NT2/D1 (cell line): Measurements from ENCODE around the gene COBLL1.

Source experiments
- DNase-seq: peaks from one replicate; pipeline ENCODE4 v3.0.0-alpha.2; 2011; ENCODE audit warnings: low read depth, low spot score
- H3K27me3 ChIP-seq: 2 replicates; pipeline ENCODE4 v1.6.0; 2011; ENCODE audit warnings: mild to moderate bottlenecking; ENCODE audit not compliant: insufficient read length, insufficient read depth
- H3K36me3 ChIP-seq: 2 replicates; pipeline ENCODE4 v1.6.1; 2011; ENCODE audit warnings: mild to moderate bottlenecking, low read length, mixed read lengths; ENCODE audit not compliant: insufficient read depth, insufficient read length
- H3K4me1 ChIP-seq: 2 replicates; pipeline ENCODE4 v1.5.1; 2011; ENCODE audit not compliant: insufficient read depth, insufficient read length
- H3K4me3 ChIP-seq: 2 replicates; pipeline ENCODE4 v1.5.1; 2011; ENCODE audit warnings: low read depth; ENCODE audit not compliant: insufficient read length
- H3K9ac ChIP-seq: 2 replicates; pipeline ENCODE4 v1.6.0; 2011; ENCODE audit warnings: low read depth; ENCODE audit not compliant: insufficient read length
- H3K9me3 ChIP-seq: 2 replicates; pipeline ENCODE4 v1.5.1; 2011; ENCODE audit warnings: mild to moderate bottlenecking, low read length; ENCODE audit not compliant: insufficient read depth
- SUZ12 ChIP-seq: IDR thresholded peaks from 2 replicates; pipeline ENCODE4 v1.6.1; 2011; ENCODE audit not compliant: insufficient read length, insufficient read depth; ENCODE audit errors: extremely low read depth
- YY1 ChIP-seq: IDR thresholded peaks from 2 replicates; pipeline ENCODE4 v1.6.1; 2011; ENCODE audit not compliant: insufficient read length, insufficient read depth
- ZNF274 ChIP-seq: IDR thresholded peaks from 2 replicates; pipeline ENCODE4 v1.6.1; 2011; ENCODE audit warnings: mild to moderate bottlenecking, low read depth, low read length

Gene COBLL1

DNA sequence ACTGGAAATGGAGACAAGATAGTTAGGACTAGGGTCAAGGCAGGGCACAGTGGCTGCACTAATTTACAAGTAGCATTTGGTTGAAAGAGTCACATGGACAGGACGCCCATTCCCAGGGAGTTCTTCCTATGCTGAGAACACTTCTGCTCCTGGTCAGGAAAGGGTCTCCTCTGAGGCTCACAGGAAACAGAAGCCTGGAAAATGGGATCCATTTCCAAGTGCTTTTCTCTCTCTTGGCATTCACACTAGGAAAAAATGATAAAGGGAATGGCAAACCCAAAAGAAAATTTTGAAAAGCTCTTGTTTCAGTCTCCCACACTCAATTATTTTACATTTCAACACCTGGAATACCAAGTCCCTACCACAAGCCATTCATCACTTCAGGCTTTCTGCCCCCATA lies 88.7 kb downstream of the COBLL1 start:
- Histone ChIP-seq H3K36me3 (no peaks in the 10 kb centered on the region), H3K9me3 (no peaks in the 10 kb centered on the region), H3K27me3 (no peaks in the 10 kb centered on the region), H3K4me3 (no peak overlapping the region), H3K4me1 (no peaks in the 10 kb centered on the region), H3K9ac (no peak overlapping the region)
- no peak for TF ChIP-seq SUZ12
- TF ChIP-seq ZNF274: no peak
- no peak for TF ChIP-seq YY1
- DNase-seq: no peak

DNA sequence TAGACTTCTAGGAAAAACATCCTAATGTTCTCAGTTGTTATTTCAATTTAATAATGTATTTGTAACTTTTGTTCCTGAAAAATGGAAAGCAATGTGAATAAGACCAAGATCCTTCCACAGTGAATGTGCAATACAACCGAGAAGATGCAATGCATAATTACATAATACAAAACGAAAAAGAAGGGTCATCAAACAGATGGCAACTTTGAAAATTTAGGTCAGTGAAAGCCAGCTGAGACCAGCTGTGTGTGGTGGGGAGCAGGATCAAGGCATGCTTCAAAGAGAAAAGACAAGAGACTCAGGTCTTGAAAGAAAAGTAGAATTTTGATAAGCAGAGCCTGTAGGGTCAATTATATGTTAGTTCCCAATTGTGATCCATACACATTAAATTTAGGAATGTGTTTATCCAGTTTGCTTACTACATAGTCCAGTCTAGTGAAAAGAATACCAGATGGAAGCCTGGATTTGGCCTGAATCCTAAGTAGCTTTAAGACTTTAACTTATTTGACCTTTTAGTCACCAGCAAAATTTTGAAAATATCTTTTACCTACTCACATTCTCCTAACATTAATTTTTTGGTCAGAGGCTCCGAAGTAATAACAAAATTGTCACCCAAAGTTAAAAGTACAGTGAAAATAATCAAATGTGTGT lies 93.7 kb downstream of the COBLL1 start:
- no peak for DNase-seq
- TF ChIP-seq SUZ12 (no peak), ZNF274 (no peak), YY1 (no peak)
- no peak overlapping the region for H3K4me3 ChIP-seq
- H3K27me3 ChIP-seq: no peaks in the 10 kb centered on the region
- H3K4me1 ChIP-seq: no peaks in the 10 kb centered on the region
- H3K9ac ChIP-seq: no peak overlapping the region
- H3K9me3 ChIP-seq: no peaks in the 10 kb centered on the region; the same call in 1 of the 2 replicates
- H3K36me3 ChIP-seq: no peaks in the 10 kb centered on the region

DNA sequence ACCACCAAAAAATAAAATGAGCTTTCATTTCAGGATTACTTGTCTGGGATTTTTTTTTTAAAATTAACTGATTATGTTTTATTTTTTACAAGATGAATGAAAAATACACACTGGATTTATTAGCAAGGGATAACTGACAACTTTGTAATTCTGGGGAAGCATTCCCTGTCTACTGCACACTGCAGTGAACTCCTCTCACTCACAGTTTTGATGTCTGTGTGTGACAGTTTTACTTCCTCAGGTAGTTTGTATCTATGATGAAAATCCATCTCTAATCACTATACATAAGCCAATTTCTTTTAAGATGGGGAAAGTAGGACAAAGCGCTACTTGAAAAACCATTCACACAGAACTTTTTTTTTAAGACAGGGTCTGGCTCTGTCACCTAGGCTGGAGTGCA lies 94.5 kb downstream of the COBLL1 start:
- no peak for DNase-seq
- Histone ChIP-seq H3K9ac (no peak overlapping the region), H3K9me3 (no peaks in the 10 kb centered on the region; the same call in 1 of the 2 replicates), H3K4me3 (no peak overlapping the region), H3K36me3 (no peaks in the 10 kb centered on the region), H3K4me1 (no peaks in the 10 kb centered on the region), H3K27me3 (no peaks in the 10 kb centered on the region)
- TF ChIP-seq SUZ12 (no peak), ZNF274 (no peak), YY1 (no peak)

DNA sequence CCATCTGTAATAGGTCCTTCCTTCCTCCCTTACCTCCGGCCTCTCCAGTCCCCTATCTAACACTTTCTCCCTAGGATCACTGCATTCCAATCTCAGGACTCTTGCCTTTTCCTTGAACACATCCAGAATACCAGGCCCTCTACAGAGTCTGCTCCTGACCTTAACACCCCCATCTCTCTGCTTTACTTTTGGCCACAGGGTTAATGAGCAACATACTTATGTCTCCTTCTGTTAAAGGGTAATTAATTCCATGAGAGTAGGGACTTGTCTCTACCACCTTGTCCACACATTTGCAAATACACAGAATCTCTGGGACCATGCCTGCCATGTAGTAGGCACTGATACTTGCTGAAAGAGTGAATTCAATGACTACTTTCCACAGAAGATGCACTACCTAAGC lies 94.9 kb downstream of the COBLL1 start:
- Histone ChIP-seq H3K36me3 (no peaks in the 10 kb centered on the region), H3K4me3 (no peak overlapping the region), H3K9ac (no peak overlapping the region), H3K4me1 (no peaks in the 10 kb centered on the region), H3K27me3 (no peaks in the 10 kb centered on the region), H3K9me3 (no peaks in the 10 kb centered on the region; the same call in 1 of the 2 replicates)
- DNase-seq: no peak
- no peak for TF ChIP-seq ZNF274
- TF ChIP-seq SUZ12: no peak
- no peak for TF ChIP-seq YY1

DNA sequence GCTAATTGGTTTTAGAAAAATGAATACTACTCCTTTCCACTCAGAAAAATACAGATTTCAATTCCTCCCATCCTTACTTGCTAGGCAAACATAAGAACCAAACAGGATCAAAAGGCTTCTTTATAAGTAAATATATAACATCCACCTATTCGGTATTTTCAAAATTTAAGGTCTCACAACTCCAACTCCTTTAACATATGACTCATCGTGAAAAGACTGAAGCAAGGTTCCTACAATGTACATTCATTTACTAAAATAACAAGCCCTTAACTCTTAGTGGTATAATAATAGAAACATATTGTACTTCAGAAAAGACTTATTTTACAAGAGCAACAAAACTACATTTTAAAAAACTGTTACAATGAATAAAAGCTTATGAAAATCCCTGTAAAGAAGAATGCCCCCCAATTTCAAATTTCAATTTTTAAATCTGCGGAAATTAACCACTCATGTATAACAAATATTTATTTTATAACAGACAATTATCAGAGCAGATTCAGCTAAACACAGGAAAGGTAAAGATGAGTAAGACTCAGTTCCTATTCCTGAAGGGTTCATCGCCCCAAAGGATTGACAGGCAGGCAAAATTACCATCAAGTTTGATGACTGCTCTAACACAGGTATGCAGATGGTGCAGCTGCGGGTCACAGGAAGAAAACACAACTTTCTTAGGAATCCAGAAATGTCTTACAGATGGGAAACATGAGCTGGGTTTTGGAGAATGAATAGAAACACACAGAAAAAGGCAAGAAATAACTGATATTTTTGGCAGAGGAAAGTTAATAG lies 96.4 kb downstream of the COBLL1 start:
- Histone ChIP-seq H3K4me1 (no peaks in the 10 kb centered on the region), H3K9me3 (no peaks in the 10 kb centered on the region; the same call in 1 of the 2 replicates), H3K36me3 (no peaks in the 10 kb centered on the region), H3K27me3 (no peaks in the 10 kb centered on the region), H3K9ac (no peak overlapping the region), H3K4me3 (no peak overlapping the region)
- no peak for DNase-seq
- TF ChIP-seq YY1 (no peak), SUZ12 (no peak), ZNF274 (no peak)

DNA sequence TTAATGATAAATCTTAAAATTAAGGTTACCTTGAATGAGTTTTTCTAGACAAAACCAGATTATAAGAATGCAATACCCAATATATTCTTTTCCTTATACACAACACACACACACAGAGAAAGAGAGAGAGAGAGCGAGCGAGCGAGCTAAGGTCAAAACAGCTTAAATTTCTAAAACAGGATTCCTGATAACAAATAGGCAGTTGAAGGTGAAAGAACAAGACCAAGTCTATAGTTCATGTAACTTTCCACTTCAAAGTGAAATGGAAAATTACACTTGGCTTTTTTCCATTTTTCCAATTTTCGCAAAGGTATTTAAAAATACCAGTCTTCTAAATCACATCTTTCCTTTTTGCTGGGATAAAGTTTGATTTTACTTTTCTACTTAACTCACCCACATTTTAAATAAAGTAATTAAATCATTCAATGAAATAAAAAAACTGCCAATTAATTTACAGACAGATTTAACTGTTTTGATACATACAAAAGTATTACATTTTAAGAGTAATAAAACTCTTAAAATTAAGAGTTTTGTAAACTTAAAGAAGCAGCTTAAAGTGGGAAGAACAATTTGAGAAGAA lies 98.8 kb downstream of the COBLL1 start:
- H3K4me1 ChIP-seq: no peaks in the 10 kb centered on the region
- H3K9me3 ChIP-seq: no peaks in the 10 kb centered on the region; the same call in 1 of the 2 replicates
- no peaks in the 10 kb centered on the region for H3K36me3 ChIP-seq
- TF ChIP-seq YY1 (no peak), ZNF274 (no peak), SUZ12 (no peak)
- DNase-seq: no peak
- no peaks in the 10 kb centered on the region for H3K27me3 ChIP-seq
- no peak overlapping the region for H3K9ac ChIP-seq
- no peak overlapping the region for H3K4me3 ChIP-seq

DNA sequence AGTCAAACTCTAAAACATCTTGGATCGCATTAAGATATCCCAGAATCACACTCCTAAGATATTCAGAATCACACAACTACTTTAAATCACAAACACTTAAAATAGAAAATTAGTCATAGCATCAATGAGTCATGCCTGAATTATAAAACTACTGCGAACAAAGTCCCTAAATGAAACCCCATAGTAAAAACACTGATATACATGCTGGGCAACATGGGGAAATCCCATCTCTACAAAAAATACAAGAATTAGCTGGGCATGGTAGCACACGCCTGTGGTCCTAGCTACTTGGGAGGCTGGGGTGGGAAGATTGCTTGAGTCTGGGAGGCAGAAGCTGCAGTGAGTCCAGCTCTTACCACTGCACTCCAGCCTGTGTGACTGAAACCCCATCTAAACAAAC lies 101.7 kb downstream of the COBLL1 start:
- Histone ChIP-seq H3K36me3 (no peaks in the 10 kb centered on the region), H3K4me3 (no peak overlapping the region), H3K9me3 (no peaks in the 10 kb centered on the region; the same call in 1 of the 2 replicates), H3K4me1 (no peaks in the 10 kb centered on the region), H3K9ac (no peak overlapping the region), H3K27me3 (no peaks in the 10 kb centered on the region)
- TF ChIP-seq ZNF274: no peak
- TF ChIP-seq YY1: no peak
- TF ChIP-seq SUZ12: no peak
- no peak for DNase-seq
